GM10266 (cell line): ENCODE measurements around the gene AFF2.
"Not testable (repeated sequence)": the region's sequence is repeated elsewhere in the genome, so short reads cannot be mapped to it uniquely, and the experiment has no call there.

ENCODE experiments used
- DNase-seq: peaks from one replicate; pipeline ENCODE4 v3.0.0; 2012; ENCODE audit errors: extremely low spot score
- CTCF ChIP-seq: IDR thresholded peaks from 2 replicates; pipeline ENCODE4 v1.5.1; 2012; ENCODE audit warnings: mild to moderate bottlenecking, low read depth; ENCODE audit not compliant: control insufficient read depth, insufficient read depth; ENCODE audit errors: missing control alignments

Gene AFF2

GRCh38 chrX:148905400-148905799, 405.0 kb downstream of the AFF2 start:
- no peak for DNase-seq
- no peak for TF ChIP-seq CTCF

GRCh38 chrX:148906628-148907027, 406.2 kb downstream of the AFF2 start:
- DNase-seq: not testable (repeated sequence)

- no peak for DNase-seq
- no peak for TF ChIP-seq CTCF
These were observed 409.3 kb downstream of the AFF2 start for GRCh38 chrX:148909758-148910157.

- TF ChIP-seq CTCF: no peak
These were observed 413.6 kb downstream of the AFF2 start for GRCh38 chrX:148913971-148914370.

GRCh38 chrX:148914783-148915182, 414.4 kb downstream of the AFF2 start:
- TF ChIP-seq CTCF: no peak
- DNase-seq: peak; percentile 13

More at GRCh38 chrX:148913971-148914370, 413.6 kb downstream of the AFF2 start:
- no peak for DNase-seq

GRCh38 chrX:148915474-148915873, 415.1 kb downstream of the AFF2 start:
- no peak for DNase-seq
- TF ChIP-seq CTCF: no peak

- TF ChIP-seq CTCF: no peak
- no peak for DNase-seq
These were observed 417.0 kb downstream of the AFF2 start for GRCh38 chrX:148917441-148917840.

GRCh38 chrX:148923631-148924030, 423.2 kb downstream of the AFF2 start:
- no peak for TF ChIP-seq CTCF
- DNase-seq: no peak
